Measurements from ENCODE around the gene SART3.
"Not testable (repeated sequence)": the region's sequence is repeated elsewhere in the genome, so short reads cannot be mapped to it uniquely, and the experiment has no call there.

The SART3 gene

DNA sequence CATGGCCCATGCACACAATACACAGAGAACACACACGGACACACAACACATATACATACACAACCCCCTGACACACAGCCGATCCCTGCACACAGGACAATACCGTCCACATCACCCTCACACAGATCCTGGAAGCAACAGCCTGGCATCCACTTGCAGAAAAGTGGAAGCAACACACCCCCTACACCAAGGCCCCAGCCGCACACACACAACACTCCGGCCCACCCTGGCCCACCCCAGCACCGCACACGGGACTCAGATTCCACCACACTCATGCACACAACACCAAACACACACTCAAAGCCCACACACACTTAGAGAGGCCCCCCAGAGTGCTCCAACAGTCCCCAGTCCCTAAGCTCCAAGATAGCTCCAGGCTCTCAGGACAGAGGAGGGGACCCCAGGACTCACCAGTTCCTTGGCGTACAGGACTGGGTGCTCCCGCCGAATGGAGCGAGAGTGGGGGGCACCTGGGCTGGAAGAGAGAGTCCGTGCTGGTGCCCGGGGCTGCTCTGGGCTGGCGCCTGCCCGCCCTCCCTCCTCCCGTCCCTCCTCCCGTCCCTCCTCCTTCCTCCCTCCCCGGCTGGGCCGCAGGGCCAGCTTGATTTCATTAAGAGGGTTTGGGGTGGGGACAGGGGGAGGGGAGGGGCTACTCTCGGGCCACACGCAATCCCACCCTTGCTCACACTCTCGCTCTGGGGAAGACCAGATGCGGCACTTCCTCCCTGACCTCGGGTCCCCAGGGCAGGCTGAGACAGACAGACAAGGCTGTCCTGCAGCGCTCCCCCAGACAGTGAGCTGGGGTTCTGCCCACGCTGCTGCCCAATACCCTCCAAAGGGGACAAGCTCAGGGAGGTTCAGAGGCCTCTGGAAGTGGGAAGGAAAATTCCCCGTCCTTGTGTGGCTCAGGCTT, 36.8 kb upstream of the SART3 start, which contains the start of gene TMEM119:
TSS of gene TMEM119 (minus strand) at position 526 of the 913 bp plus-strand sequence. CDS start 5,701 bp downstream, outside the sequence.
- no peak for DNase-seq

DNA sequence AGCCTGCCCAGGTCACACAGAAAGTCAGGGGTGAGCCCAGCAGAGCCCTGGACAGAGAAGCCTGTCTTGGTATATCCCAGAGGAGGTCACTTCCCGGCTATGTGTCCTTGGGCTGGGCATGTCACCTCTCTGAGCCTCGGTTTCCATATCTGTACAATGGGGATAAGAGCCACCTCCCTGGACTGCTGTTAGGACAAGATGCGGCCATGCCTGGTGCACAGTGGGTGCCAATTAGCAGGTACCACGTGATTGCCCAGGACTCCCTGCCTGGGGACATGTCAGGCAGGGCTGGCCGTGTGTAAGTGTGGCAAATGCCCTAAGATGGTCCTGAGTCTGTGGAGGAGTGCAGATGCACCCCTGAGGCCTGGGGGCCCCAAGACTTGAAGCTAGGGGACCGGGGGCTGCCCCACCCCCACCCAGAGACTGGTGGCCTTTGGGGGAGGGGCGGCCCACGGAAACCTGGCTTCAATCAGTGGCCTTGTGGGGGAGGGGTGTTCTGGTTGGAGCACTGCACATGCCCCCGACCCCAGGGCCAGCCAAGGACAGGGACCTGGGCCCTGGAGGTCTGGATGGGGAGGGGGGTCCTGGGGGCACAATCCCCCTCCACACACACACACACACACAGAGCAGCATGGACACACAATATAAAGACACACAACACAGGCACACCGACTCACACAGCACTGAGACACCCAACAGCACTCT, 36.0 kb upstream of the SART3 start:
- DNase-seq: no peak

DNA sequence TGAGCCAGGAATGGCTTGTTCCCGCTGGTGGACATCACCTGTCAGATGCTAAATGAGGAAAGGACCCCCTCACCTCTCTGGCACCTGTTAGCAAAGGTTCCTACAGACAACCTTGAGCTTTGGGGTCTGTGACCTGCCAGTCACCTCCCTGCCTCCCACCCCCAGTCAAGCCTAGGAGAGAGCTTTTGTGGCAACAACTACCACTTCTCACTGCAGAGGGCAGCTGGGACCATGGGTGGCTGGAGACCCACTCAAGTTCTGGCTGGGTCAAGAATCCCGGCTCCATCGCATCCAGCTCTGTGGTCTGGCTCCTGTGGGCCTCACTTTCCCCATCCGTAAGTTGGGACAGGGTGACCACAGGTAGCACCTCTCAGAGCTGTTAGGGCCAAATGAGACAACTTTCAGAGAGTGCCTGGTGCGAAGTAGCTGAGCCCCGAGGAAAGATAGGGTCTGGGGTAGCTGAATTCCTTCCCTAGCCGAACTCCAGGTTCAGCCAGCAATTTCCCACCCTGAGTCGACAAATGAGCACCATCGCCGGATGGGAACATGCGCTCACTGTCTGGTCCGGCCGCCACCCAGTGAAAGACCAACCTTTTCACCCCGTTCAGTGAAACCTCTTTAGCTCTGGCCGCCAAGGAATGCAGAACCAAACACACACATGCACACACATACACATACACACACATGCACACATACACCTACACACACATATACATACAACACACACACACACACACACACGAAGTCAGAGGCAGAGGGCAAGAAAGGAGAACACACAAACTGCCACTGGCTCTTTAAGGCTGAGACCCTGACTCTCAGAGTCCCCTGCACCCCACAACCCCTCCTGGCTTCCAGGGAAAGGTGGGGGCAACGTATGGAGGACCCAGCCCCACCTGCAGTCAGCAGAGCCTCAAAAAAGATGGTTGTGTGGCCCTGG, 35.0 kb upstream of the SART3 start:
- no peak for DNase-seq

DNA sequence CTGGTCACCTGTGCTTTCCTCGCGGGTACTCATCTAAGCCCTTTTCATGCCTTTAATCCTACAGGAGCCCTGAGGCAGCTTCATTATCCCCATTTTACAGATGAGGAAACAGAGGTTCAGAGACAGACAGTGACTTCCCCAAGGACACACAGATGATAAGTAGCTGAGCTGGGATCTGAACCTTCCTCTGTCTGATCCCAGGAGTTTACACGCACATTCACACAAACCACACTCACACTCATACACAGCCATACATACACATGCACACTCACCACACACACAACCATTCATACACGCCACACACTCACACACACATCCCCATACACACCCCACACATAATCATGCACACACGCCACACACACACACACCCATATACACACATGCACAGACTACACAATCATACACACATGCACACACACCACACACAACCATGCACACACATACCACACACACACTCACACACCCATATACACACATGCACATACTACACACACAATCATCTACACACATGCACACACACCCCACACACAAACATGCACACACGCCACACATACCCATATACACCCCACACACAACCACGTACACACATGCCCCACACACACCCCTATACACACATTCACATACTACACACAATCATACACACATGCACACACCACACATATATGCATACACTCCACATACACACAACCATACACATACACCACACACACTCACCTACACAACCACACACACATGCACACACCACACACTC, 34.2 kb upstream of the SART3 start:
- DNase-seq: no peak

DNA sequence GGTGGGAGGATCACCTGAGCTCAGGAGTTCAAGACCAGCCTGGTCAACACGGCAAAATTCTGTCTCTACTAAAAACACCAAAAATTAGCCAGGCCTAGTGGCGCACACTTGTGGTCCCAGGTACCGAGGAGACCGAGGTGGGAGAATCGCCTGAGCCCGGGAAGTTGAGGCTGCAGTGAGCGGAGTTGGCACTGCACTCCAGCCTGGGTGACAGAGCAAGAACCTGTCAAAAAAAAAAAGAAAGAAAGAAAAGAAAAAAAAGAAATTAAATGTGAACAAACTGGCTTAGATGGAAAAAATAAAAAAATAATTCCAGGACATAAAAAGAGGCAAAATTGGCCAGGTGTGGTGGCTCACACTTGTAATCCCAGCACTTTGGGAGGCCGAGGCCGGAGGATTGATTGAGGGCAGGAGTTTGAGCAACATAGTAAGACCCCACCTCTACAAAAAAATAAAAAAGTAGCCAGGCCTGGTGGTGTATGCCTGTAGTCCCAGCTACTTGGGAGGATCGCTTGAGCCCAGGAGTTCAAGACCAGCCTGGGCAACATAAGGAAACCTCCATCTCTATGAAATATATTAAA, 33.4 kb upstream of the SART3 start:
- no peak for DNase-seq

DNA sequence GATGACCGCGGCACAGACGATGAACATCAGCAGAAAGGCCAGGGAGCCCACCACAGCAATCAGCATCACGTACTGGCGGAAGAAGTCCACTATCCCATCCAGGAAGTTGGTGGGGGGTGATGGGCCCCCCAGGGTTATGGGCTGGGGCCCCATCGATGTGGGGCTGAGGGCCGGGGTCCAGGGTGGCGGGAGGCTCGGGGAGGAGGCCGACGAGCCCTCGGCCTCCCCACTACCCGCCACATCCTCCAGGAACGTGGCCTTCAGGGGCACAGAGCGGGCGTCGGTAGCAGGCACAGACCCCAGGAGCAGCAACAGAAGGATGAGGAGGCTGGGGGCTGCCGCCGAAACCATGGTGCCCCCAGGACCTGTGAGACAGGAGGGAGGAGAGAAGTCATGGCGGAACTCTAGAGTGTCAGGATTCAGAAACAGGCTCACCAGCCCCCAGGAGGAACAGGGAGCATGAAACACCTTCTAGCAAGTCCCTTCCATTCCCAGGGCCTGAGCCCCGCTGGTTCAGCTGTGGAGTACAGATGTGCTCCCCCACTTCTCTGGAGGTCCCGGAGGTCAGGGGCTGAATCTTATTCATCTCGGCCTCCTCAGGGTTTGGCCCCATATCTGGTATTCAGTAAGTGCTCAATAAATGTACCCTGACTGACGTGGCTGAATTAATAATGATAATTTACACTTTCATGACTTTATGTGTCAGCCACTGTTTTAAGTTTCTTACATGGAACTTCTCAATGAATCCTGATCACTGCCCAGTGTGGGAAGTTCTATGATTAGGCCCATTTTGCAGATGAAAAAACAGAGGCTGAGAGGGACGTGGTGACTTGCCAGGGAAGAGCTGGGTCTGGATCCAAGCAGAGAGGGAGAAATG, 31.3 kb upstream of the SART3 start:
- DNase-seq: no peak

DNA sequence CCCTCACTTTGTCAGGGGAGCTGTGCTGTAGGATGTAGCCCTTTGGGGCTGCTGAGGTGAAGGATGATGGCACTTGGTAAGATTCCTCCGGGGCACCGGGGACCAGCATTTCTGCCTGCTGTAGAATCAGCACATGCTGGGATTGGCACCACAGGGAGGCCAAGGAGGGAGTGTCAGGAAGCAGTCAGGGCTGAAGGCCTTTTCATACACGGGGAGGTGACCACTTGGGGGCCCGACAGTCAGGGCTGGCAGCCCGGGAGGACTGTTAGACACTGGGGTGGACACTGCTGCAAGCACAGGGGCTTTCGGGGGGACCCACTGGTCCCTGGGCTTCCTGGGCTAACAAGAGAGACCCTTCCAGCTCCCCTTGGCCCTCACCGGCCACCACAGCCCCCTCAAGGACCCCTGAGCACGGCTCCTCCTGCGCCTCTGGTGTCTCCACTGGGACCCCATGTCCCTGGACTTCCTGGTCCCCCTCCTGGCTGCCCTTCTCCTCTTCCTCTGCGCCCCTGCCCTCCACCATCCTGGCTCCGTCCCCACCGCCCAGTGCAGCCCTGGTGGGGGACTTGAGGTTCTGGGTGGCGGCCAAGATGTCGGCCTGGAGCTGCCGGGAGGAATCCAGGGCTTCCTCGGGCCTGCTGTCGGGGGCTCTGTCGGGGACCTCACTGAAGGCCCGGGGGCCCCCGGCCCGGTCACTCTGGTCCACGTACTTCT, 30.5 kb upstream of the SART3 start:
- no peak for DNase-seq

DNA sequence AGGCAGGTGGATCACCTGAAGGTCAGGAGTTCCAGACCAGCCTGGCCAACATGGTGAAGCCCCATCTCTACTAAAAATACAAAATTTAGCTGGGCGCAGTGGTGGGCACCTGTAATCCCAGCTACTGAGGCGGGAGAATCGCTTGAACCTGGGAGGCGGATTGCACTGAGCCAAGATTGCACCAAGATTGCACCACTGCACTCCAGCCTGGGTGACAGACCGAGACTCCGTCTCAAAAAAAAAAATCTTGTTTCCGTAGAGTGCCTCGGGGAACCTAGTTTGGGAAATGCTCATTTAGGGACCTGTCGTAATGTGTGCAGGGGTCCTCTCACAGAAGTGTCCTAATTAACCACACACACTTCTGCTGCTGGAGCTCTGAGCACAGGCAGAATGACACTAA, 29.5 kb upstream of the SART3 start:
- DNase-seq: not testable (repeated sequence)

DNA sequence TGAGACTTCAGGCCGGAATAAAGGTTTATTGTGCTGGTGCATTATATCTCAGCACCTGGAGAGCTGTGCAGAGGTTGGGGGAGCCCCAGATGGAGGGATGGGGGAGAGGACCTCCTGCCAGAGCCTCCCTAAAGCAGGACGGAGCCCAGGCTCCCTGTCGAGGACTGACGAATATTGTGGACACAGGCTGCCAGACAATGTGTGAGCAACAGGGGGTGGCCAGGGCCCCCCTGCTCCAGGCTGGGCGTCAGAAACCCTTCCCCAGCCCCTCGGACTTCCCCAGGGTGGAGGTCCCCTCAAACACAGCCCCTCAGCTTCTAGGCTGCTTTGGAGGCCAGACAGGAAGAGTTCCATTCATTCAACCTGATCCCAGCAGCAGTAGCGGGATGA, 28.9 kb upstream of the SART3 start:
- DNase-seq: no peak

DNA sequence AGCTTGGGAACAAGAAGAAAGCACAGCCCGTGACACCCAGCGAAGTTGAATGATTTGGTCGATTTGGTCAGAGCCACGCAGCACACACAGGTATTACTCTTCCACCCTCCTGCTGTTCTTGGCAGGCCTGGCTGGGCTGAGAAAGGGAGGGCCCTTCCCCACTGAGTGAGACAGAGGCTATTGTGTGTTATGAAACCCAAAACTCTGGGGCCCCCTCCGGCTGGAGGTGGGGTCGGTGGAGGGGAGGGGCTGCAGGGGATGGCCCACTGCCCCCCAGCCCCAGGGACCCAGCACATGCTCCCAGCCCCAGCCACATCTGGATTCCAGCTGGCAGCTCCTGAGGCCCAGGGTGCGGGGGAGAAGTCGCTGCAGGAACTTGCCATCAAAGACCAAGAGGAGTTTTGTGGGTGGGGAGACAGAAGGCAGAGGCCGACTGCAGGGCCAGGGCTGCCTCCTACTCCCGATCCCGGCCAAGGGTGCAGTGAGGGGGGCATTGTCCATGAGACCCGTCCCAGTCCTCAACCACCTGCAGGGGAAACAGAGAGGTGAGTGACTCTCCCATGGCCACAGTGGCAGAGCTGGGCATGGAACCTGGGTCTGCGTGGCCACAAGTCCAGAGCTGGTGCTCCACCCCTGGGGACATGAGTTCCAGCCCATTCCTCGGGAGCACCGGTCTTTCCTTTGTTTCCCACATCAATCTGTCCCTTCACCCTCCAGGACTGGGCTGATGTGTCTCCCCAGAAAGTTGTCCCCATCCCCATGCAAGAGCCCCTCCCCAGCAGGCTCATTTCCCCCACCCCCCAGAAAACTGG, 28.3 kb upstream of the SART3 start:
- no peak for DNase-seq

DNA sequence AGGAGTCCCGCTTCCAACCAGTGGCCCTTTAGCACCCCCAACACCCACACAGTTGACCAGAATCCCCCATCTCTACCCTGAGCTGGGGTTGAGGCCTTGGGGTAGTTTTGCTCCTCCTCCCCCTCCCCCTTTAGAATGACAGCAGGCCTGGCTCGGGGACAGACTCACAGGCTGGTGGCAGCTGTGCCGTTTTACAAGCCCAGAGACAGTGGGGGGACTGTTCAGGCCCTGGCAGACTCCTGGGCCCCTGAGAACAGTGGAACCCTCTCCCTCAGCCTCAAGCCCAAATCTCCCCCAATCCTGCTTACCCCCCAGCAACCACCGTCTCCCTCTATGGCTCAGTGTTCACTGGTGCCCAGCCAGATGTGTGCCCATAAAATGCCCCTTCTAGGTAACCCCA, 26.9 kb upstream of the SART3 start:
- DNase-seq: no peak

DNA sequence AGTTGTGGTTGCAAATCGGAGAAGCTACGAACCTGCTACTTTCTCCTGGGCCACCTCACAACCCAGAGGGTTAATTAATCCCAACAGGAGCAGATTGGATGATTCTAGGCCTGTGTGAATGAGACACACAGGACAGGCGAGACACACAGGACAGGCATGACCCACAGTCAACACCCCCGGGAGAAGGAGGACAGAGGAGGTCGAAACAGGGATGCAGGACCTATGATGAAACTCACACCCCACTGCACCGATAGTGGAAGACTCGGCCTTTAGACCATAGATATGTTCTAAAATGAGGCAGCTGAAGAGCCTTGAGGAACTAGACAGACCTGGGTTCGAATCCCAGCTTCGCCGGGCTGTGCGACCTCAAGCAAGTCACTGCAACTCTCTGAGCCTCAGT, 25.3 kb upstream of the SART3 start:
- DNase-seq: no peak

DNA sequence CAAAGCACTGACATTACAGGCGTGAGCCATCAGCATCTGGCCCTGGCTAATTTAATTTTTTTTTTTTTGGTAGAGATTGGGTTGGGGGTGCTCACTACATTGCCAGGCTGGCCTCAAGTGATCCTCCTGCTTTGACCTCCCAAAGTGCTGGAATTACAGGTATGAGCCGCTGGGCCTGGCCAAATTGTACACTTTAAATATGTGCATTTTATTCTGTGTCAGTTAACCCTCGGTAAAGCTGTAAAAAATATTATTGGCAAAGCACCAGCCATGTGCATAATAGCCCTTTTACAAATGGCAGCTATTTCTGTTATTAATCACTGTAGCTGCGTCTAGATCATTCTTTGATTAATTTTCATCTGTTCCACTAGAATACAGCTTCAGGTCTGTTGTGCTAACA, 24.9 kb upstream of the SART3 start:
- DNase-seq: no peak

DNA sequence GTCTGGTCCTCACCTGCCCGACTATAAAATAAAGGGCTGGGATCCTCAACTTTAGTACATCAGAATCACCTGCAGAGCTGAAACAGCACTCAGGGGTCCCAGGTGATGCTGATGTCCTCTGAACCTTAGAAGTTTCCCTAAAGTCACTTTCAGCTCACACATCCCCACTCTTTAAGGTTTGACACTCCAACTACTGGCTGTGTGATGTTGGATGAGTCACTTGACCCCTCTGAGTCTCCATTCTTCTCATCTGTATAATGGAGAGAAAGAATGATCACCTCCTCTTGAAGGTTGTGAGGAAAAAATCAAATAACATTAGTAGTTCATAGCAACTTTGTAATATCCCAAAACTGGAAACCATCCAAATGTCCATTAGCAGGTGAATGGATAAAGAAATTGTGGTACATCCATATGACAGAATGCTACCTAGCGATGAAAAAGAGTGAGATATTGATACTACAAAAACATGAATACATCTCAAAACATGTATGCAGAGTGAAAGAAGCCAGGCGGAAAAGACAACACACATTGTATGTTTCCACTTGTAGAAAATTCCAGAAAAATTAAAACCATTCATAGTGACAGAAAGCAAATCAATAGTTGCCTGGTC, 23.6 kb upstream of the SART3 start:
- no peak for DNase-seq

DNA sequence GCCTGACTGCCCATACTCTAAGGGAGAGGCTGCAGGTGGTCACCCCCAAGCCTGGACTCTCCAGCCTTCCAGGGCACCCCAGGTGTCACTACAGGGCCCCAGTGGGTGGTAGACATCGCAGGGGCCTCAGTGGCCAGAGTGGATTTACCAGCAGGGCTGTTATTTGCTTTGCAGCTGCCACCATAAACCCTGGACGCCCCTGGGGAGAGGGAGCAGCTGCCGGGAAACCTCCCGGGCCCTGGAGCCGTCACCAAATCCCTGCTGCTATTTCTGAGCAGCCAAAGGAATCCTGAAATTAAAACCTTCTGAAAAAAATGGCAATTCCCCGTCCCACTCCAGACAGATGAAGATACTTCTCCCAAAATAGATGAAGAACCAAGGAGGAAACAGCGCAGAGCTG, 23.0 kb upstream of the SART3 start:
- DNase-seq: no peak

DNA sequence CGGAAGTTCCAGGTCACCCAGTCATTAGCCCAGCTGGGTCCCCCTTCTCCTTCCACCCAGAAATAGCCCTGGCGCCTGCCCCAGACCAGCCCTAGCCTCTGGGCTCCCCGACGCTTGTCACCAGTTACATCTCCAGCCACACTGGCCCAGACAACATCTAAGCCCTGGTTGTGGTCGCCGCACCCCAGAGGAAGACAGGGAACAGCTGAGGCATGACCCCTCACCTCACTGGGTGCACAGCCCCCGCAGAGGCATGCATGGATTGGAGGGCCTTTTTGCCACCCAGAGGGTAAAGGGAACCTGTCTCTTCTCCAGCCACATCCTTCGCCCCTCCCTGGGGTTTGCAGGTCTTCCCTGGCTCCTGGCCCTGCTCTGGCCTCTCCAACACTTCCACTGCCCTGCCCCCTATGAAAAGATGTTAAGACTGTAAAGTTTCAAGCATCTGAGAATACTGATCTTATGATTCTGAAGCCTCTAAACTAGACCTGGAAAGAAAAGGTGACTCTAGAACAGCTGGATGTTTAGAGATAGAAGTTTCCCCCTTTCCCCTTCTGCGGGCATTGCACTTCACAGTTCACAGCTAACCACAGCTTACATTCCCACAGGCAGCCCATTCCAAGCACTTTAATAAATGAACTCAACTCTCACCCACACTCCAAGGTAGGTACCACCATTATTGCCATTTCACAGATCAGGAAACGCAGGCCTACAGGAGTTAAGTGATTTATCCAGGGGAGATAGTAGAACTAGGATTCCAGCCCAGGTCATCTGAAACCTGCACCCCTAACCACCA, 22.2 kb upstream of the SART3 start:
- DNase-seq: no peak

DNA sequence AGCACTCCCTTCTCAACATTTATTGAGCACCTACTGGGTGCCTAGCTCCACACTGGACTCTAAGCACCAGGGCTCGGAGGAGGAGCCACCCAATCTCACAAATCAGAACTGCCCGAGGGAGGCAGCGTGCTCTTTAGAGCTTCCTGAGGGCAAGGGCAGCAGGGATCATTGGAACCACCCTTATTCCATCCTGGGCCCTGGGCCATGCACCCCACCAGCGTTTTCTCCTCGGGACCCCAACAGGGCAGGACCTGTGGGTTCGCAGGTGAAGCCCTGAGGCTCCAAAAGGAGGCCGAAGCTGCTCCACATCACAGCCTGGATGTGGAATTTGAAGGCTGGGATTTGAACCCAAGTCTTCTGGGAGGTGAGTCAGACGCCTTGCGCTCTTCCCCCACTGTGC, 21.5 kb upstream of the SART3 start:
- no peak for DNase-seq
